C4-2B (cell line): ENCODE data around the gene TCEANC.

Source experiments
- ZFX ChIP-seq: fragments of 450-650 bp; IDR thresholded peaks from 2 replicates; pipeline ENCODE4 v1.6.1; 2017
- TF ChIP-seq, protein P1 (sequence below): fragments of 450-650 bp; conservative IDR thresholded peaks from 2 replicates; pipeline ENCODE4 v1.5.1; 2017; ENCODE audit warnings: mild to moderate bottlenecking

DNA sequence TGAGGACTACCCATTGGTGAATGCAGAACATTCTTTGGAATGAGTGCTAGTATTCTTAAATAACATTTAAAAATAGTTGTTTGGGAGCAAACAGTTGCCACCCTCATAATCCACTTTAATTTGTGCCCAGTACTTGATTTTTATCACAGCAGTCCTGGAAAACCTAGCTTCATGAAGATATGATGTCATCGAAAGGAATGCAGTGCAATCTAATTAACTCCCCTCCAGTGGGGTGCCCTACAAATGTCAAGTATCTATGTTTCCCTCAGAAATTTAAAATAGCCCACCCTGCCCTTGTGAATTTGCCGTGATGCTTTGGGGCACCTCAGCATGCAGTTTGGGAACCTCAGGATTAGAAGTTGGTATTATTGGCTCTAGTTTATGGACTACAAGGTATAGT lies 41.4 kb downstream of the TCEANC start:
- TF ChIP-seq, protein P1, sequence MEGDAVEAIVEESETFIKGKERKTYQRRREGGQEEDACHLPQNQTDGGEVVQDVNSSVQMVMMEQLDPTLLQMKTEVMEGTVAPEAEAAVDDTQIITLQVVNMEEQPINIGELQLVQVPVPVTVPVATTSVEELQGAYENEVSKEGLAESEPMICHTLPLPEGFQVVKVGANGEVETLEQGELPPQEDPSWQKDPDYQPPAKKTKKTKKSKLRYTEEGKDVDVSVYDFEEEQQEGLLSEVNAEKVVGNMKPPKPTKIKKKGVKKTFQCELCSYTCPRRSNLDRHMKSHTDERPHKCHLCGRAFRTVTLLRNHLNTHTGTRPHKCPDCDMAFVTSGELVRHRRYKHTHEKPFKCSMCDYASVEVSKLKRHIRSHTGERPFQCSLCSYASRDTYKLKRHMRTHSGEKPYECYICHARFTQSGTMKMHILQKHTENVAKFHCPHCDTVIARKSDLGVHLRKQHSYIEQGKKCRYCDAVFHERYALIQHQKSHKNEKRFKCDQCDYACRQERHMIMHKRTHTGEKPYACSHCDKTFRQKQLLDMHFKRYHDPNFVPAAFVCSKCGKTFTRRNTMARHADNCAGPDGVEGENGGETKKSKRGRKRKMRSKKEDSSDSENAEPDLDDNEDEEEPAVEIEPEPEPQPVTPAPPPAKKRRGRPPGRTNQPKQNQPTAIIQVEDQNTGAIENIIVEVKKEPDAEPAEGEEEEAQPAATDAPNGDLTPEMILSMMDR = no peak
- no peak for TF ChIP-seq ZFX
